RWPE1 (cell line): Measurements from ENCODE around the gene LRRFIP1.
A peak's percentile ranks its signal among the peaks of the same experiment; 100 is the strongest.

Experiments used
- CTCF ChIA-PET: fragments of 350-600 bp; sonication (Branson Sonifier 250); formaldehyde crosslinking; extraction: SDS; loops from one replicate; lab custom pipeline; 2021; lab: Yijun Ruan, JAX
- POLR2A ChIA-PET: fragments of 400-600 bp; formaldehyde crosslinking; extraction: SDS; loops from one replicate; lab custom pipeline; 2020; ENCODE audit warnings: antibody characterized with exemption; ENCODE audit not compliant: low non-redundant PET; lab: Yijun Ruan, JAX
- DNase-seq: peaks from one replicate; pipeline ENCODE4 v3.0.0; 2012; ENCODE audit warnings: low spot score
- H3K27ac ChIP-seq: fragments of 450-650 bp; 2 replicates; pipeline ENCODE4 v1.5.1; 2017
- CTCF ChIP-seq: fragments of 450-650 bp; conservative IDR thresholded peaks from 2 replicates; pipeline ENCODE4 v1.5.1; 2017; ENCODE audit warnings: low read depth, mild to moderate bottlenecking

LRRFIP1 gene

GRCh38 chr2:237627441-237628246 lies at the start of gene LRRFIP1:
TSS of gene LRRFIP1 (plus strand) at chr2:237627587. CDS start at chr2:237627645, 58 bp downstream.
- POLR2A ChIA-PET = no interaction called here
- CTCF ChIA-PET = interaction anchor here (0.6 to 0.7 kb wide), 2 partner anchors 1213 to 1877 kb away, joined by 3 to 4 read pairs; no protein-coding TSS in a partner anchor
- TF ChIP-seq CTCF = no peak
- peak; percentile 20 for DNase-seq
- no peak within 1 kb of the TSS for H3K27ac ChIP-seq

- no peak for DNase-seq
- H3K27ac ChIP-seq = no peak overlapping the region
- ChIA-PET CTCF (interaction anchor here (0.6 kb wide), 1 partner anchor 416 kb away, joined by 3 read pairs; no protein-coding TSS in a partner anchor), POLR2A (no interaction called here)
- TF ChIP-seq CTCF = no peak
Observed at GRCh38 chr2:237577956-237578870, 49.2 kb upstream of the LRRFIP1 start.

GRCh38 chr2:237581326-237581725 lies 46.1 kb upstream of the LRRFIP1 start:
- DNase-seq = no peak
- POLR2A ChIA-PET = interaction anchor here (0.6 kb wide), 1 partner anchor 21 kb away, joined by 5 read pairs; no protein-coding TSS in a partner anchor
- CTCF ChIA-PET = interaction anchor here (0.9 to 1.9 kb wide), 3 partner anchors 9 to 163 kb away, joined by 4 to 10 read pairs (median 5); no protein-coding TSS in a partner anchor
- H3K27ac ChIP-seq = peak overlapping the region; percentile 75; the same call in 1 of the 2 replicates
- no peak for TF ChIP-seq CTCF

- DNase-seq = no peak
- peak; percentile 39; the same call in 1 of the 2 replicates for TF ChIP-seq CTCF
- H3K27ac ChIP-seq = peak overlapping the region; percentile 75
- CTCF ChIA-PET = interaction anchor here (0.9 to 1.9 kb wide), 3 partner anchors 10 to 163 kb away, joined by 4 to 10 read pairs (median 5); no protein-coding TSS in a partner anchor
- POLR2A ChIA-PET = no interaction called here
Observed at GRCh38 chr2:237581751-237582746, 45.3 kb upstream of the LRRFIP1 start.

- ChIA-PET CTCF (interaction anchor here (0.9 kb wide), 1 partner anchor 12 kb away, joined by 3 read pairs; no protein-coding TSS in a partner anchor), POLR2A (interaction anchor here (0.7 kb wide), 1 partner anchor 582 kb away, joined by 3 read pairs; no protein-coding TSS in a partner anchor)
- no peak for DNase-seq
- H3K27ac ChIP-seq = no peak overlapping the region
- TF ChIP-seq CTCF = no peak
Observed at GRCh38 chr2:237583385-237584295, 43.7 kb upstream of the LRRFIP1 start.
